Stimulated activated CD8-positive, alpha-beta memory T cell treated with anti-CD3 and anti-CD28 coated beads, Interleukin-2, amount 100 ng/mL, for 1 hour (primary cell): ENCODE data around the gene MDFIC2.
"Not testable (repeated sequence)": the region's sequence is repeated elsewhere in the genome, so short reads cannot be mapped to it uniquely, and the experiment has no call there.

Experiments used
- DNase-seq, 2 donors: peaks; one replicate each; pipeline ENCODE4 v3.0.0-alpha.2; 2020; ENCODE audit warnings: low read depth in 2 of 2

MDFIC2 gene

GRCh38 chr3:70256566-70256965 is 55.9 kb downstream of the MDFIC2 start:
- DNase-seq, result no peak

GRCh38 chr3:70250492-70250891 is 61.9 kb downstream of the MDFIC2 start:
- no peak for DNase-seq

DNA sequence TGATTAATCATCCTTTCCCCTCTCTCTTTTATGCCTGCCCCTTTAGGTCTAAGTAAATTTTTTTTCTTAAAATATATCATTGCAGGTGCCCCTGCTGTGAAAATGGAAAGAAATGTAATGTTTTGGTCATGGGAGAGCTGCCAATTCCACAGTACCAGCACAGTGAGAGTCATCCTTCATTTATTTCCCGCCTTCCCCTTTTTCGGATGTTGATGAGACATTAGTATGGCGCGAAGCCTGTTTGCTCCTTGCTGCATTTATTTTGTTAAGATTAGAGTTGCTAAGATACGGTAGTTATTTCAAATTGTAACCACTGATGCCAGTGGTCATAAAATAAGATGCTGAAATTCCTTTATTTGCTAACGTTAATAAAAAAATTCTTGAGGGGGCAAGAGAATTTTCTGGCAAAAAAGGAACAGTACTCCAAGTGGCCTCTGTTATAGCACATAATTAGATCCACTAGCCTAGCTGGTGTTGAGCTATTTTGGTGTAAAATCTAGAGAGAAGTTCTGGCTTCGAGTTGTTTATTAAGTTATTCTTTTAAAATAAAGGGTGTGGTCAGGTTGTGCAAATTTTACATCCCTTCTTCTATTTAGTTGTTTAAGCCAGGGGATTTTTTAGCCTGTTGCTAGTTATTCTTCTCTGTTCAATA is 62.8 kb downstream of the MDFIC2 start:
- DNase-seq, result no peak

- DNase-seq, result no peak
Measured at GRCh38 chr3:70248856-70249255, 63.6 kb downstream of the MDFIC2 start.

GRCh38 chr3:70247955-70248354 is 64.5 kb downstream of the MDFIC2 start:
- no peak for DNase-seq

DNA sequence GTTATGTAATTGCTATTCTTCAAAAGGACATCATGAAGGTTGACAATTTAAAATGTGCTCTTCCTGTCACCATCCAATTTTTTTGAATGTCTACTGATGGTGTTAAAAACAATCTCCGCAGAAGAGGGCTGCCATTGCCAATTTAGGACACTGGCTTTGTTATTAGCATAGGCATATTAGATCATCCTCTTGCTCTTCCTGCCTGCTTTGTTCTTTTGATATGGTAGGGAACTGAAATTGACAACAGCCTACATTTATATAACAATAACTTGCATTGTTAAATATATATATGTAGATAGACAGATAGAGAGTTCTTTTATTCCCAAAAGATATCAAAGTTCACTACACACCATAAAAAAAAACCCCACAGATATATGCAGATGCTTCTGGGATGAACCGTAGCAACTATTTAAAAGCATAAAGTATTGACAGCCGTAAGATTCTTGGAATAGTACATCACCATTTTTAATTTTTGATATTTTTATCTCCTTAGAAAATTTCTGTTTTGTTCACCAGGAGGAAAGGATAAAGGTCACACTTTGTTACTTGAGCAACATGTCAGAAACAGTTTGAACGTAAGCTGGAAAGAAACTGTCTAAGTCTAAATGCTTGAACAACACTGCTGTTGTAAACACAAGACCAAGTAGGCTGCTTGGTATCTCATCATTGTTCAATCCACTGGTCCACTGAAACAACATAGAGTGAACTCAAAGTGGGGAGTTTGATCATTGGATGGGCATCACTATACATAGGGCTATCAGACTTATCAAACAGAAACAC is 66.5 kb downstream of the MDFIC2 start:
- no peak for DNase-seq

DNA sequence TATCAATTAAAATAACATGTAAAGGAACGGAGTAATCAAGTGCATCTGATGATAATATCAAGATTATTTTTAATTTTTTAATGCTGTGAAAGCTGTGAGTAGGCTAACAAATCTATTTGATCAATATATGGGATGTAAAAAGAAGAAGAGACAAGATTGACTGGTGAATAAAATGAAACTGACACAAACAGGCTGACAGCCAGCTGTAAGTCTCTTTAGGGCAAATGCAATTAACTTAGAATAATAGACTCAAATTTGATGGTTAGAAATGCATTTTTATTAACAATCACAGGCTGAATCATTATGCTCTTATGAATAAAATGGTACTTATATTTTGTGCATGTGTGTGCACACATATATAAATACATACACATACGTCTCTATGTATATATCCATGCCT is 68.0 kb downstream of the MDFIC2 start:
- no peak for DNase-seq

DNA sequence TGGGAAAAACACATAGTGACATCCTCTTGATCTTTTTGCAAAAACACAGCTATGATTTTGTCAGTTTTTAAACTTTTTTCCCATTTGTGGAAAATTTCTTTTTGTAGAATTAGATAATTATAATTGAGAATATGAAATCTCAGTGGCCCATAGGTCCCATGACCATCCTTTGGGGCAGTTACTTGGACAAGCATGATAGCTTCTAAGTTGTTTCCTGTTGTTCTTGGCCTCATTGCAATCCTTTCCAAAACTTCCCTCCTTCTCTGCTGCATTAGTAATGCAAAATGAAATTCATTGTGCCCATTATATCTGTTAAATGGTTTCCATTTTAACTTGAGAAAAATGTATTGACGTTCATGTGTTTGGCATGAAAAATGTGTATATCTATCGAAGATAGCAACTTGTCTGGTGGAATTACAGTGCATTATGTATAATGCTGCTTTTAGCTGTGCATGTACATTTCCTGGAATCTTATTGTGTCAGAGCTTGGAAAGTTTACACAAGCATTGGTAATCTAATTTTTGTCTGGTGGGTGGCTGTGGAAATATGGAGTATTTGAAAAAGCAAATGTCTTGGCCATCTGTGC is 70.0 kb downstream of the MDFIC2 start:
- no peak for DNase-seq

DNA sequence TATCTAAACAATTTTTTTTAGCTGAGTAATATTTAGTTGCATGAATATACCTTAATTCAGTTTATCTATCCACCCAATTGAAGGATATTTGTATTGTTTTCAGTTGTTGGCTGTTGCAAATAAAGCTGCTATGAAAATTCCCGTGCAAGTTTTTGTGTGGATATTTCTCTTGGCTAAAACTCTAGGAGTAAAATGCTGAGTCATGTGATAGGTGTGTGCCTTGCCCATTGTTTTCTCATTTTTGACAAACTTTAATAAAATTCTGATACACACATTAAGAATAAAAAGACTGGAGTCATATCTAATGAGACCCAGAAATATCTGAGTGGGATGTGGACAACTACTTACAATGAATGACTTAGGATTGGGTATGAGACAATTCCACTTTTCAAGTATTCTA is 78.6 kb downstream of the MDFIC2 start:
- no peak for DNase-seq

GRCh38 chr3:70233112-70233511 is 79.3 kb downstream of the MDFIC2 start:
- DNase-seq, result no peak

DNA sequence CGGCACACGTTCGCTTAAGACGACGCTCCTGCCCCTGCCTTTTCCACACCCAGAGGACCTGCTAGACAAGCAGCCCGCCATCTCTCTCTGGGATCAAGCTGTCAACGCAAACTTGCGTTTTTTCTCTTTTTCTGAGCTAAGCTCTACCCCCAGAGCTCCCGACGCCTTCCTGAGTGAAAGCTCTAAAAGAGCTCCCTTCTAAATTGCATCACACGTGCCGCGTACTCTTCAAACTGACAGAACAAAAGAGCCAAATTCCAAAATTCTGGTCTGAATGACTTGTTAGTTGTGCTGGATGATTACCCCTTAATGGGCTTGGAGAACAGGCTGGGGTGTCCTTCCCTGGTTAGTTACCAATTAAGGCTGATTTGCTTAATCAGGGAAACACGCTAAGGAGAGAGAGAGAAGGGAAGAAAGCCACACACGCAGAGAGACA is 81.2 kb downstream of the MDFIC2 start:
- no peak for DNase-seq

DNA sequence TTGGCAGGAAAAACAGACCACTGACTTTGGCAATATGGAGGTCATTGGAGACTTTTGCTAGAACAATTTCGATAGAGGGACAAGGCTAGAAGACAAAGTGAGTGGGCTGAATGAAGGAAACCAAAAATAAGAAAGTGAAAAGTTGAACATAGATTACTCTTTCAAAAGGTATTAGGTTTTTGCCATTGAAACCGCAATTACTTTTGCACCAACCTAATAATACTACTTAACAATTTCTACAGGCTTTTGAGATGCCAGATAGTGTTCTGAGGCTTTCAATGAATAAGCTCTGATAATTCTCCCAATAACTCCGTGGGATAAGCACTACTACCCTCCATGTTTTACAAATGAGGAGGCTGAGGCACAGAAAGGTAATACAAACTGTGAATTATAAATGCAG is 85.0 kb downstream of the MDFIC2 start:
- no peak for DNase-seq

DNA sequence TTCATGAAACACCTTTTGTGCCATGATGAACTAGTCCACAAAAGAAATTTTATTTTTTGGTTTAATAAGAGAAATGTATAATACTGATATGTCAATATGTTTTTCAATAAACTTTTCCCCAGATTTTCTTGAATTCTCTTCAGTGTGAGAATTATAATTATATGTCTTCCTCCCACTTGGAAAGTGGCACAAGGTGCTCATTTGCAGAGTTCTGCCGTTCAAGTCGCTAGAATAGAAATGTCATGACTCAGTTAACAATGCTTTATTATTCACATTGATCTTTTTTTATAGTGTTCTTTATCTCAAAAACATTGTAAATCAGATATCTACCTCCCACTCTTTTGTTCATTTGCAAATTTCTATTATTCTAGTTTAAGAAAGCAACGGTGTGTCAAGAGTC is 87.3 kb downstream of the MDFIC2 start:
- DNase-seq, result no peak

DNA sequence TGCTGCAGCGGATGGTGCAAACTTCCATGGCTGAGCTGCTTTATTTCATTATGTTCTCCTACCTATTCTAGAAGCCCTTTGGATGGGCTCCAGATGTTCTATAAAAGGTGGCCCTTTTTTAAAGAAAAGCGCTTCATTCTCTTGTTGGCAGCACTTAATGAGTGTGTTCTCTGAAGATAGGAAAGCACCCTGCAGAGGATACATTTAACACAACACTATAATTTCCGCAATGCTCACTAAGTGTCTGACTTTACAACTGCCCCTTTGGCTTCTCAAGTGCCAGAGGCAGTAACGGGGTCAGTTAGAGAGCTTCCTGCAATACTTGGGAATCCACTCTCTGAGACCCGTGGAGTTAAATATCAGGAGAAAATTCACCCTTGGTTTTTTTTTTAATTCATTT is 88.1 kb downstream of the MDFIC2 start:
- no peak for DNase-seq

GRCh38 chr3:70218471-70218870 is 94.0 kb downstream of the MDFIC2 start:
- DNase-seq, result no peak

DNA sequence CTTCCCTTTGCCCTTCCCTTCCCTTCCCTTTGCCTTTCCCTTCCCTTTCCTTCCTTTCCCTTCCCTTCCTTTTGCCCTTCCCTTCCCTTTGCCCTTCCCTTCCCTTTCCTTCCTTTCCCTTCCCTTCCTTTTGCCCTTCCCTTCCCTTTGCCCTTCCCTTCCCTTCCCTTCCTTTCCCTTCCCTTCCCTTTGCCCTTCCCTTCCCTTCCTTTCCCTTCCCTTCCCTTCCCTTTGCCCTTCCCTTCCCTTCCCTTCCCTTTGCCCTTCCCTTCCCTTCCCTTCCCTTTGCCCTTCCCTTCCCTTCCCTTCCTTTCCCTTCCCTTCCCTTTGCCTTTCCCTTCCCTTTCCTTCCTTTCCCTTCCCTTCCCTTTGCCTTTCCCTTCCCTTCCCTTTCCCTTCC is 101.2 kb downstream of the MDFIC2 start:
- not testable (repeated sequence) for DNase-seq

- DNase-seq, result no peak
Measured at GRCh38 chr3:70201975-70202374, 110.5 kb downstream of the MDFIC2 start.

GRCh38 chr3:70189884-70190473 is 122.5 kb downstream of the MDFIC2 start:
- no peak for DNase-seq

DNA sequence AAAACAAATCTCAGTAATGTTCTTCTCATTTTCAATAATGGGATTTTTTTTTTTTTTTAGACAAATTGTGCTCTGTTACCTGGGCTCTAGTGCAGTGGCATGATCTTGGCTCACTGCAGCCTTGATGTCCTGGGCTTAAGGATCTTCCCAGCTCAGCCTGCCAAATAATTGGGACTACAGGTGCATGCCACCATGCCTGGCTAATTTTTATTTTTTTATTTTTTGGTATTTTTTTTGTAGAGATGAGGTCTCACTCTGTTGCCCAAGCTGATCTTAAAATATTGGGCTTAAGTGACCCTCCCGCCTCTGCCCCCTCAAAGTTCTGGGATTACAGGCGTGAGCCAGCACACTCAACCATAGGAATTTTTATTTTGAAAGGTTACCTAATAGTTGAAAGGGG is 126.2 kb downstream of the MDFIC2 start:
- DNase-seq, result no peak

GRCh38 chr3:70185661-70186060 is 126.8 kb downstream of the MDFIC2 start:
- DNase-seq, result no peak

DNA sequence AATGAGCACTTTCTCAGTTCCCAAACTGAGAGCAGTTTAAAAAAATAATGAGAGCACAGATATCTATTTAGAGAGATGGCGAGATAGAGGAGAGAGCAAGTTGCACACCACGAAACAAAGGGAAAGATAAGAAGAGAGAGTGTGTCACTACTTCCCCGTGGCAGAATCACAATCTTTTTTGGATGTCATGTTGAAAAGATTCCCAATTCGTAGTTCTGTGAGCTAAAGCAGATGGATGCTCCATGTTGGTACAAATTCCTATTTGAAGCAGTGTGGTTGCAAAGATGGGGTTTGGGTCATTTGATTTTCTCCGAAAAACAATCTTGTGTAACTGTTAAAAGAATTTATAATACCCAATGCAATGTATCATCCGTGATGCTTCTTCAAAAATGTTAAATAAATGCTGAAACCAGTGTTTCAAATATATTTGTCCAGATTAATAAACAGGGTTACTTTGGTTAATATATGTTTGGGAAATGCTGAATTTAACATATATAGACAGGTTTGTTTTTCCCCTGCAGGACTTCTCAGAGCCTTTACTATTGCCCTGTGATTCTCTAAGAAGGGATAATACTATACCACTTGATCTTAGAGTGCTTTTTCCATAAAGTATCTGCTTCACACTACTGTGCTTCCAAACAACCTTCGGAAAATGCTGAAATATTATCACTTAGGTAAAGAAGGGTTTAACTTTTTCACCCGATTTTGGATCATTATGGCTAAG is 128.5 kb downstream of the MDFIC2 start:
- DNase-seq, result no peak

- DNase-seq, result no peak
Measured at GRCh38 chr3:70182166-70182565, 130.3 kb downstream of the MDFIC2 start.
